Upper lobe of left lung (tissue), 6 donors: ENCODE data around the gene PLIN5. TPM values are rescaled to one million over a fixed set of nuclear protein-coding genes. Genes with fewer than 3 reads are reported as not detected.
"Not testable (repeated sequence)": the region's sequence is repeated elsewhere in the genome, so short reads cannot be mapped to it uniquely, and the experiment has no call there.

Experiments
- ATAC-seq, 2 donors: fragments of 200-7000 bp; cut with Tn5 transposase; one replicate each; pipeline ENCODE4 v1.9.1; 2022; ENCODE audit warnings: mild to moderate bottlenecking in 2 of 2, moderate library complexity in 2 of 2; ENCODE audit not compliant: low FRiP score in 2 of 2
- DNase-seq, 2 donors: peaks; one replicate each; pipeline ENCODE4 v3.0.0-alpha.2; 2019 to 2020
- H3K27ac ChIP-seq, 4 donors: fragments of 200-600 bp; sonication (generic); one replicate each; pipeline ENCODE4 v1.5.1; 2016 to 2019
- H3K27me3 ChIP-seq, 4 donors: fragments of 200-600 bp; sonication (generic); one replicate each; pipeline ENCODE4 v1.5.1; 2017 to 2019
- H3K36me3 ChIP-seq, 4 donors: fragments of 200-600 bp; sonication (generic); one replicate each; pipeline ENCODE4 v1.5.1; 2016 to 2019
- H3K4me1 ChIP-seq, 4 donors: fragments of 200-600 bp; sonication (generic); one replicate each; pipeline ENCODE4 v1.5.1; 2018 to 2019
- H3K4me3 ChIP-seq, 4 donors: fragments of 200-600 bp; sonication (generic); one replicate each; pipeline ENCODE4 v1.5.1; 2017 to 2019; ENCODE audit warnings: mild to moderate bottlenecking in 2 of 4, moderate library complexity in 1 of 4
- H3K9me3 ChIP-seq, 4 donors: fragments of 200-600 bp; sonication (generic); one replicate each; pipeline ENCODE4 v1.5.1; 2018 to 2019
- CTCF ChIP-seq, 6 experiments: fragments of 450-650 bp in 4 of 6; fragments of 200-600 bp in 2 of 6; sonication (generic) in 2 of 6; IDR thresholded peaks; one replicate each; pipeline ENCODE4 v1.5.1; 2016 to 2019; ENCODE audit warnings: antibody characterized with exemption in 6 of 6
- EP300 ChIP-seq, 4 donors: sonication (generic); formaldehyde crosslinking; IDR thresholded peaks; one replicate each; pipeline ENCODE4 v1.5.1; 2017; ENCODE audit warnings: antibody characterized with exemption in 4 of 4, control low read depth in 2 of 4
- POLR2A ChIP-seq, 4 donors: fragments of 450-650 bp; IDR thresholded peaks; one replicate each; pipeline ENCODE4 v1.5.1; 2016 to 2017; ENCODE audit warnings: antibody characterized with exemption in 4 of 4, mild to moderate bottlenecking in 2 of 4
- POLR2AphosphoS5 ChIP-seq, 2 donors: sonication (generic); formaldehyde crosslinking; IDR thresholded peaks; one replicate each; pipeline ENCODE4 v1.5.1; 2017; ENCODE audit warnings: antibody characterized with exemption in 2 of 2
- WGBS, 2 donors: methylation state at CpG; one replicate each; pipeline ENCODE4 v1.1.5; 2017 to 2018; 5-methylcytosine and 5-hydroxymethylcytosine counted together
- total RNA-seq, 6 donors: library from RNA; depleted of rRNA in 4 of 6; stranded (reverse); fragments of >200 nt in 4 of 6; gene quantifications; one replicate each; pipeline versions ENCODE4 v1.1.0 to v1.2.1, GENCODE V29; 2016 to 2021
- donor health status: DM: no; HTN: no; CAD: no; lungs with moderate emphysema.
- donor health status: DM: no; HTN: yes; CAD: no; lungs with severe emphysema.

The PLIN5 gene
- total RNA-seq, 6 donors from 2014 or later, result 13.5 to 97.4 (median 23.0) TPM

- no peaks in the 10 kb centered on the region for H3K36me3 ChIP-seq
- ATAC-seq, result peak; percentile 73 to 81
- peak; percentile 41 to 76 for DNase-seq
- 48 to 65% methylated on average over 12 to 14 of the region's 14 CpGs for WGBS, 2 donors
- no peaks in the 10 kb centered on the region for H3K9me3 ChIP-seq
- H3K27ac ChIP-seq, result no peak overlapping the region
- no peaks in the 10 kb centered on the region for H3K27me3 ChIP-seq
- peak; percentile 60 to 80 (median 78) for TF ChIP-seq CTCF (IDR thresholded peaks at IDR 0.05)
- no peak for TF ChIP-seq POLR2A (IDR thresholded peaks at IDR 0.05)
- H3K4me3 ChIP-seq, result no peak overlapping the region
- peaks cover 0 to 4% (median 0%) of the 10 kb centered on the region in 4 donors for H3K4me1 ChIP-seq
These were observed 32.6 kb upstream of the PLIN5 start for GRCh38 chr19:4567584-4568071.

GRCh38 chr19:4566402-4567051 is 31.5 kb upstream of the PLIN5 start:
- no peak for TF ChIP-seq CTCF (IDR thresholded peaks at IDR 0.05)
- no peak for TF ChIP-seq EP300 (IDR thresholded peaks at IDR 0.05)
- TF ChIP-seq POLR2A (IDR thresholded peaks at IDR 0.05), result no peak
- no peak for TF ChIP-seq POLR2AphosphoS5 (IDR thresholded peaks at IDR 0.05)
- ATAC-seq (no peak), DNase-seq (peak in 1 of 2 donors; percentile 73)
- H3K4me1 ChIP-seq, result peaks cover 0 to 4% (median 0%) of the 10 kb centered on the region in 4 donors
- WGBS, 2 donors, result 86 to 87% methylated on average over 19 to 27 of the region's 35 CpGs
- no peak overlapping the region for H3K27ac ChIP-seq
- H3K27me3 ChIP-seq, result no peaks in the 10 kb centered on the region
- H3K4me3 ChIP-seq, result no peak overlapping the region
- no peaks in the 10 kb centered on the region for H3K36me3 ChIP-seq
- H3K9me3 ChIP-seq, result no peaks in the 10 kb centered on the region

- WGBS, 2 donors, result 65 to 75% methylated on average over 5 of the region's 5 CpGs
- not testable (repeated sequence) for DNase-seq, H3K4me3 ChIP-seq, H3K36me3 ChIP-seq, H3K27ac ChIP-seq, H3K27me3 ChIP-seq, H3K9me3 ChIP-seq
- peaks cover 0 to 12% (median 6%) of the 10 kb centered on the region in 4 donors for H3K4me1 ChIP-seq
- peak in 1 of 4 donors; percentile 18 for TF ChIP-seq EP300 (IDR thresholded peaks at IDR 0.05)
- peak; percentile 50 to 65 for ATAC-seq
These were observed 28.5 kb upstream of the PLIN5 start for GRCh38 chr19:4563562-4563961.

GRCh38 chr19:4562085-4562484 is 27.1 kb upstream of the PLIN5 start:
- ATAC-seq, result peak; percentile 66 to 73

GRCh38 chr19:4559569-4559968 is 24.5 kb upstream of the PLIN5 start, which contains the start of gene SEMA6B:
Gene SEMA6B, minus strand, starts transcription at chr19:4559684. Its CDS starts 1,227 bp downstream, at chr19:4558457.
- Histone ChIP-seq H3K9me3 (no peaks in the 10 kb centered on the region), H3K27me3 (no peaks in the 10 kb centered on the region), H3K36me3 (peaks cover 0 to 14% (median 0%) of the 10 kb centered on the region in 4 donors), H3K4me3 (peak within 1 kb of the TSS; percentile 19 to 53 (median 32)), H3K27ac (peak within 1 kb of the TSS; percentile 69 to 78 (median 74)), H3K4me1 (peaks cover 5 to 22% (median 12%) of the 10 kb centered on the region in 4 donors)
- DNase-seq (peak in 1 of 2 donors; percentile 73), ATAC-seq (peak in 1 of 2 donors; percentile 32)
- TF ChIP-seq EP300 (IDR thresholded peaks at IDR 0.05) (peak in 2 of 4 donors; percentile 27 to 80), POLR2AphosphoS5 (IDR thresholded peaks at IDR 0.05) (peak; percentile 40 to 89), CTCF (IDR thresholded peaks at IDR 0.05) (peak in 1 of 6 experiments; percentile 16), POLR2A (IDR thresholded peaks at IDR 0.05) (peak in 1 of 4 donors; percentile 44)
- 52 to 60% methylated on average over 10 to 13 of the region's 13 CpGs for WGBS, 2 donors

More at GRCh38 chr19:4562085-4562484, 27.1 kb upstream of the PLIN5 start:
- H3K27me3 ChIP-seq, H3K36me3 ChIP-seq, H3K9me3 ChIP-seq, H3K4me3 ChIP-seq: not testable (repeated sequence)
- Histone ChIP-seq H3K27ac (peak overlapping the region in 1 of 4 donors; percentile 11), H3K4me1 (peaks cover 5 to 18% (median 12%) of the 10 kb centered on the region in 4 donors)
- 50 to 71% methylated on average over 7 of the region's 7 CpGs for WGBS, 2 donors
- peak in 1 of 2 donors; percentile 41 for DNase-seq
